GM23248 (cell line): ENCODE results near the gene WDR11.

Experiments
- EZH2 ChIP-seq: fragments of 200-600 bp; sonication (generic); IDR thresholded peaks from 2 replicates; pipeline ENCODE4 v1.6.1; 2018; ENCODE audit warnings: antibody characterized with exemption, mild to moderate bottlenecking; ENCODE audit not compliant: insufficient read depth, poor library complexity, severe bottlenecking
- EZH2phosphoT487 ChIP-seq: fragments of 200-600 bp; sonication (generic); IDR thresholded peaks from 2 replicates; pipeline ENCODE4 v1.6.1; 2018; ENCODE audit warnings: antibody characterized with exemption, moderate library complexity, mild to moderate bottlenecking, low read depth; ENCODE audit not compliant: insufficient read depth

DNA sequence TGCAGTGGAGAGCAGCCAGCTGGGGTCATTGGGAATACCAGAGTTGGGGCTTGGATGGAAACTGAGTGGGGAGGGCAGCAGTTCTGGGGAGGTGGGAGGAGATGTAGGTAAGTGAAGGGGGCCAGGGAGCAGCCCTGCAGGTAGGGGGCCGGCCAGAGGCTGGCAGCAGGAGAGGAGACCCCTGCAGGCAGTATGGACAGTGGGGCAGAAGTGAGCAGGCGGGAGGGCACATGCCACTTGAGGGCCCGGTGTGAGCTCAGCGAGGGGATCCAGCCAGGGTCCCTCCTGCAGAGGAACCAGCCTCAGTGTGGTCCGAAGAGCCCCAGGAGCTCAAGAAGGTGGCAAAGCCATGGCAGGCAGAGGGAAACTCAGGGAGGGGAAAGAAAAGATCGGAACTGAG, 75.4 kb downstream of the WDR11 start:
- TF ChIP-seq EZH2 (no peak), EZH2phosphoT487 (no peak)
